Suprapubic skin (tissue), 4 donors: Measurements from ENCODE around the gene TP53AIP1.

ENCODE experiments used
- EP300 ChIP-seq: sonication (generic); formaldehyde crosslinking; IDR thresholded peaks from one replicate; pipeline ENCODE4 v1.6.1; 2017; ENCODE audit warnings: antibody characterized with exemption
- POLR2A ChIP-seq, 2 donors: fragments of 450-650 bp; IDR thresholded peaks; one replicate each; pipeline ENCODE4 v1.6.1; 2017; ENCODE audit warnings: antibody characterized with exemption in 2 of 2, mild to moderate bottlenecking in 2 of 2, moderate library complexity in 2 of 2
- POLR2AphosphoS5 ChIP-seq, 3 donors: sonication (generic); formaldehyde crosslinking; IDR thresholded peaks; one replicate each; pipeline ENCODE4 v1.6.1; 2017; ENCODE audit warnings: antibody characterized with exemption in 3 of 3
- TF ChIP-seq, protein P1 (sequence below), 2 donors: fragments of 200-600 bp in 1 of 2; fragments of 450-650 bp in 1 of 2; sonication (generic) in 1 of 2; IDR thresholded peaks; one replicate each; pipeline ENCODE4 v1.5.1; 2016 to 2019; ENCODE audit warnings: antibody characterized with exemption in 2 of 2, mild to moderate bottlenecking in 1 of 2, moderate library complexity in 1 of 2

- no peak for TF ChIP-seq POLR2A (IDR thresholded peaks at IDR 0.05)
- TF ChIP-seq, protein P1, sequence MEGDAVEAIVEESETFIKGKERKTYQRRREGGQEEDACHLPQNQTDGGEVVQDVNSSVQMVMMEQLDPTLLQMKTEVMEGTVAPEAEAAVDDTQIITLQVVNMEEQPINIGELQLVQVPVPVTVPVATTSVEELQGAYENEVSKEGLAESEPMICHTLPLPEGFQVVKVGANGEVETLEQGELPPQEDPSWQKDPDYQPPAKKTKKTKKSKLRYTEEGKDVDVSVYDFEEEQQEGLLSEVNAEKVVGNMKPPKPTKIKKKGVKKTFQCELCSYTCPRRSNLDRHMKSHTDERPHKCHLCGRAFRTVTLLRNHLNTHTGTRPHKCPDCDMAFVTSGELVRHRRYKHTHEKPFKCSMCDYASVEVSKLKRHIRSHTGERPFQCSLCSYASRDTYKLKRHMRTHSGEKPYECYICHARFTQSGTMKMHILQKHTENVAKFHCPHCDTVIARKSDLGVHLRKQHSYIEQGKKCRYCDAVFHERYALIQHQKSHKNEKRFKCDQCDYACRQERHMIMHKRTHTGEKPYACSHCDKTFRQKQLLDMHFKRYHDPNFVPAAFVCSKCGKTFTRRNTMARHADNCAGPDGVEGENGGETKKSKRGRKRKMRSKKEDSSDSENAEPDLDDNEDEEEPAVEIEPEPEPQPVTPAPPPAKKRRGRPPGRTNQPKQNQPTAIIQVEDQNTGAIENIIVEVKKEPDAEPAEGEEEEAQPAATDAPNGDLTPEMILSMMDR (IDR thresholded peaks at IDR 0.05): no peak
- TF ChIP-seq POLR2AphosphoS5 (IDR thresholded peaks at IDR 0.05): no peak
- TF ChIP-seq EP300: no peak
These were observed 35.1 kb downstream of the TP53AIP1 start for GRCh38 chr11:128907585-128907984.
